Activated CD8-positive, alpha-beta T cell treated with anti-CD3 and anti-CD28 coated beads for 36 hours (primary cell): ENCODE measurements around the gene BLOC1S6. TPM values are rescaled to one million over a fixed set of nuclear protein-coding genes. Genes with fewer than 3 reads are reported as not detected.
A peak's percentile ranks its signal among the peaks of the same experiment; 100 is the strongest.

Source experiments
- ATAC-seq: fragments of 200-7000 bp; cut with Tn5 transposase; one replicate; pipeline ENCODE4 v1.10.0; 2021; ENCODE audit warnings: mild to moderate bottlenecking, moderate library complexity
- CTCF ChIA-PET: fragments of 350-600 bp; sonication (Branson Sonifier 250); formaldehyde crosslinking; loops from one replicate; lab custom pipeline; 2021; ENCODE audit warnings: antibody characterized with exemption; lab: Charles Lee
- POLR2A ChIA-PET: fragments of 350-600 bp; sonication (Branson Sonifier 250); formaldehyde crosslinking; loops from one replicate; lab custom pipeline; 2021; ENCODE audit warnings: antibody characterized with exemption; lab: Charles Lee
- DNase-seq: peaks from one replicate; pipeline ENCODE4 v3.0.0-alpha.2; 2020
- H3K27ac Mint-ChIP-seq: one replicate; pipeline ENCODE4 v1.8.0; 2021; ENCODE audit warnings: mild to moderate bottlenecking, mixed read lengths
- H3K27me3 Mint-ChIP-seq: one replicate; pipeline ENCODE4 v1.8.0; 2021; ENCODE audit warnings: mixed read lengths
- H3K36me3 Mint-ChIP-seq: one replicate; pipeline ENCODE4 v1.8.0; 2021; ENCODE audit warnings: low read depth, mixed read lengths
- H3K4me1 Mint-ChIP-seq: one replicate; pipeline ENCODE4 v1.8.0; 2021; ENCODE audit warnings: low read depth, mixed read lengths
- H3K4me3 Mint-ChIP-seq: one replicate; pipeline ENCODE4 v1.8.0; 2021; ENCODE audit warnings: mild to moderate bottlenecking, moderate library complexity, mixed read lengths
- H3K9me3 Mint-ChIP-seq: one replicate; pipeline ENCODE4 v1.8.0; 2021; ENCODE audit warnings: mixed read lengths
- intact Hi-C: fragments of 100-400 bp; cut with micrococcal nuclease; formaldehyde crosslinking; loops from one replicate; pipeline ENCODE4 v1.10.0; 2022
- total RNA-seq, 2 experiments: library from RNA; stranded (reverse); gene quantifications; one replicate each; pipeline ENCODE4 v1.2.3, GENCODE V29; 2021
- TF ChIP-seq, protein P1 (sequence below): fragments of 200-600 bp; IDR thresholded peaks from one replicate; pipeline ENCODE4 v1.8.0; 2022; ENCODE audit warnings: antibody characterized with exemption, mild to moderate bottlenecking

BLOC1S6 gene
- total RNA-seq, 2 experiments from 2014 or later, result 43.3 to 46.9 TPM

DNA sequence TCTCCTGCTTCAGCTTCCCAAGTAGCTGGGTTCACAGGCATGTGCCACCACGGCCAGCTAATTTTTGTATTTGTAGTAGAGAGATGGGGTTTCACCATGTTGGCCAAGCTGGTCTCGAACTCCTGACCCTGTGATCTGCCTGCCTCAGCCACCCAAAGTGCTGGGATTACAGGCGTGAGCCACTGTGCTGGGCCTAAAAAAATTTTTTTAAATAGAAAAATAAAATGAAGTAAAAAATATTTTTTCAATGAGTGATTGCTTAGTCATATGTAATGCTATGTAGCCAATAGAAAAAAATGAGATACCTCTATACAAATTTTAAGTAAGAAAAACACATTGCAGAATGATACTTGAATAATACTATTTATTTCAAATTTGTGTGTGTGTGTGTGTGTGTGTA lies 36.7 kb upstream of the BLOC1S6 start:
- Mint-ChIP-seq H3K4me3 (no peak overlapping the region), H3K36me3 (no peaks in the 10 kb centered on the region), H3K27ac (no peak overlapping the region), H3K27me3 (peaks cover 12% of the 10 kb centered on the region), H3K9me3 (no peaks in the 10 kb centered on the region), H3K4me1 (no peaks in the 10 kb centered on the region)
- POLR2A ChIA-PET, result no interaction called here
- intact Hi-C loops, result no loop called here
- no peak for ATAC-seq
- TF ChIP-seq, protein P1, sequence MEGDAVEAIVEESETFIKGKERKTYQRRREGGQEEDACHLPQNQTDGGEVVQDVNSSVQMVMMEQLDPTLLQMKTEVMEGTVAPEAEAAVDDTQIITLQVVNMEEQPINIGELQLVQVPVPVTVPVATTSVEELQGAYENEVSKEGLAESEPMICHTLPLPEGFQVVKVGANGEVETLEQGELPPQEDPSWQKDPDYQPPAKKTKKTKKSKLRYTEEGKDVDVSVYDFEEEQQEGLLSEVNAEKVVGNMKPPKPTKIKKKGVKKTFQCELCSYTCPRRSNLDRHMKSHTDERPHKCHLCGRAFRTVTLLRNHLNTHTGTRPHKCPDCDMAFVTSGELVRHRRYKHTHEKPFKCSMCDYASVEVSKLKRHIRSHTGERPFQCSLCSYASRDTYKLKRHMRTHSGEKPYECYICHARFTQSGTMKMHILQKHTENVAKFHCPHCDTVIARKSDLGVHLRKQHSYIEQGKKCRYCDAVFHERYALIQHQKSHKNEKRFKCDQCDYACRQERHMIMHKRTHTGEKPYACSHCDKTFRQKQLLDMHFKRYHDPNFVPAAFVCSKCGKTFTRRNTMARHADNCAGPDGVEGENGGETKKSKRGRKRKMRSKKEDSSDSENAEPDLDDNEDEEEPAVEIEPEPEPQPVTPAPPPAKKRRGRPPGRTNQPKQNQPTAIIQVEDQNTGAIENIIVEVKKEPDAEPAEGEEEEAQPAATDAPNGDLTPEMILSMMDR, result no peak
- CTCF ChIA-PET, result no interaction called here
- DNase-seq, result no peak

DNA sequence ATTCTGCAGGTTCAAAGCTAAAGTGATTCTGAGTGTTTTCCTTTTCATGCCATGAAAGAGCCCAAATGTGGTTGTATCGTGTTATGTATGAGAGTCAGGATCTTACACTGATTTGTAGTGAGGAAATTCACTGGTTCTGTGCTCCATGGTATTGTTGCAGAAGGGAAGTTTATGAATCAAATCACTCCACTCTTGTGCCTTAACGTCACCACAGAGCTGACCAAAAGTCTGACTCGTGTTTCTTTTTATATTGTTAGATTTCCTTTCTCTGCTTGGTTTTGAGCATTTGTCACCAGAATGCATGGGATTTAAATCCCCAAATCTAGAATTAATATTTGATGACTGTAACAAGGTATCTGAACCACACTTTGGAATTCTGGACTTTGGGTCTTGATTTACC lies 35.5 kb upstream of the BLOC1S6 start:
- no peak for DNase-seq
- no peak overlapping the region for H3K4me3 Mint-ChIP-seq
- TF ChIP-seq, protein P1, result no peak
- H3K27ac Mint-ChIP-seq, result no peak overlapping the region
- ChIA-PET POLR2A (interaction anchor here (0.6 kb wide), 1 partner anchor 35 kb away, joined by 3 read pairs; the partner anchor contains the start of gene BLOC1S6), CTCF (no interaction called here)
- no peaks in the 10 kb centered on the region for H3K4me1 Mint-ChIP-seq
- no peak for ATAC-seq
- no peaks in the 10 kb centered on the region for H3K36me3 Mint-ChIP-seq
- intact Hi-C loops, result no loop called here
- H3K27me3 Mint-ChIP-seq, result peaks cover 16% of the 10 kb centered on the region
- H3K9me3 Mint-ChIP-seq, result no peaks in the 10 kb centered on the region

DNA sequence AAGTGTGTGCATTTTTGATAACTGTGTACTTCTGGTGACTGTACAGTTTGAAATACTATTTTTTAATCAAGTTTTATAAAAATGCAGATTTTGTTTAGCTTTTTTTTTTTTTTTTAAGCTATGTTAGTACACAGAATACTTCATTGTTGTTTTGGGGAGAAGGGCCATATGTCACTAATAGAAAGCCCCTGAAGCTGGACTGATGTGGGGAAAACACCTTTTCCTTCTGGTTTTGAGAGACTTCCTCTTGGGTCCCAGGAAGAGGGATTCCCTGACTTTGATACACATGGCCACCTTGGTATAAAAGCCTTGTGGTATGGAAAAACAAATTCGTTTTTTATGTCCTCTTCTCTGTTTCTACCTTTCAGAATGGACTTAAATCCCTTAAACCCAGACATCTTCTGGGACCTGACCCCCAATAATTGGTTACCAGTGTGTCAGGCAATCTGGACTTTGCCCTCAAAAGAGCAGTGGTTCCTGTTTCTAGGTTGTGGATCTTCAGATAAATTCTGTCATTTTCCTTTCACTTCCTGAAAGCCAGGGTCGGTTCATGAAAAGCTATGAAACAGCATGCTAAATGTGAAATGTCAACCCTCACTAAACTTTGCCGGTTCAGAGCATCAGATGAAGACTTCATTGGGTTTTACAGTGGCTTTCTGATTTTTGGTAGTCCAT lies 31.1 kb upstream of the BLOC1S6 start:
- Mint-ChIP-seq H3K27me3 (peaks cover 20% of the 10 kb centered on the region), H3K9me3 (no peaks in the 10 kb centered on the region), H3K4me3 (no peak overlapping the region), H3K36me3 (no peaks in the 10 kb centered on the region), H3K4me1 (no peaks in the 10 kb centered on the region), H3K27ac (no peak overlapping the region)
- DNase-seq (no peak), ATAC-seq (no peak)
- intact Hi-C loops, result no loop called here
- ChIA-PET POLR2A (no interaction called here), CTCF (interaction anchor here (1.2 kb wide), 1 partner anchor 97 kb away, joined by 4 read pairs; no protein-coding TSS in a partner anchor)
- TF ChIP-seq, protein P1, result no peak

DNA sequence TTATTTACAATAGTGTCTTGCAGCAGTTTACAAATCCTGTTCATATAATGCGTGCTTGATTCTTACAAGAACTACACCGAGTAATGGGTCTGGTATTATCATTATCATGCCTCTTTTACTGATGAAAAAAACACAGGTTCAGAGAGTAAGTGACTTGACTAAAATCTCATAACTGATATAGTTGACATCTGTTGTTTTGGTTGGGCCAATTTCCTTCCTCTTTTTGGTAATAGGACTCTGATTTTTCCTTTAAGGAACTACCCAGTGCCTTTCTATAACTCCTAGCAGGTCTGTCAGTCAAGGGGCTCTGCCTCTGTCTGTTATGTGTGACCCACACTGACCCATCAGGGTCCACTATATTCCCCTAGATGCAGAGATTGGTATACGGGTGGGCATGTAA lies 14.6 kb upstream of the BLOC1S6 start:
- CTCF ChIA-PET, result interaction anchor here (1.4 kb wide), 1 partner anchor 41 kb away, joined by 3 read pairs; no protein-coding TSS in a partner anchor
- Mint-ChIP-seq H3K27ac (no peak overlapping the region), H3K27me3 (peaks cover 11% of the 10 kb centered on the region), H3K4me1 (no peaks in the 10 kb centered on the region), H3K9me3 (no peaks in the 10 kb centered on the region), H3K4me3 (no peak overlapping the region), H3K36me3 (no peaks in the 10 kb centered on the region)
- intact Hi-C loops, result no loop called here
- no peak for ATAC-seq
- DNase-seq, result no peak
- TF ChIP-seq, protein P1, result no peak
- POLR2A ChIA-PET, result no interaction called here

DNA sequence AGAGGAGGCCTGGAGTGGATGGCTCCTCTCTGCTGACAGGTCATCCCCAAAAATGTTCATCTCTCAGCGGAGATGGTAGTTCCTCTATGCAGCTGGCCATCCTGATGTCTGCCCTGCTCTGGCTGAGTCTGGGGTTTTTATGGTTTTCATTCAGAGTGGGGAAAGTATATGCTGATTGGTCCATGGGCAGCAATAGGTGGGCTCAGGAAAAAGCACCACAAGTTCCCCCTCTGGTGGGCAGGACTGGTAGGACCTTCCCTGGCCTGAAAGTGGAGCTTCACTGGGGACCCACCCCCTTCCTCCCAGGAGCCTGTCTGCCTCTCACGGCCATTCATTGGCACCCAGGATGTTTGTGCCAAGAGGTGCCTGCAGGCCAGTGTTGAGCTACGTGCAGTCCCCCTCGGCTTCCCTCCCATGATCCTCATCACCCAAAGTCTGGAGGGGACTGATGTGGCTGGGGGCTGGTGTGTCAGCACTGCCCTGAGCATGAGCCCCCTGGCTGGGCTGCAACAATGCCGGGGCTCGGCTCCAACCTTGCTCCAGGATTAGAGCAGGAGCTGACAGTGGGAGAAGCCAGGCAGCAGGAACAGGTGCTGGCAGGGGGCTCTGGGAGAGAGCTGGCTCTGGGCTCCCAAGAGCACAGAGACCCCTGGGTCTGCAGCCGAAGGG lies 13.1 kb upstream of the BLOC1S6 start:
- Mint-ChIP-seq H3K27ac (no peak overlapping the region), H3K36me3 (no peaks in the 10 kb centered on the region), H3K27me3 (peaks cover 11% of the 10 kb centered on the region), H3K9me3 (no peaks in the 10 kb centered on the region), H3K4me1 (no peaks in the 10 kb centered on the region), H3K4me3 (no peak overlapping the region)
- TF ChIP-seq, protein P1, result no peak
- intact Hi-C loops, result no loop called here
- POLR2A ChIA-PET, result interaction anchor here (1.3 kb wide), 1 partner anchor 13 kb away, joined by 5 read pairs; no protein-coding TSS in a partner anchor
- DNase-seq (peak; percentile 55), ATAC-seq (peak; percentile 80)
- CTCF ChIA-PET, result interaction anchor here (0.6 to 1.8 kb wide), 7 partner anchors 19 to 143 kb away, joined by 3 to 5 read pairs (median 3); no protein-coding TSS in a partner anchor
